ENCODE measurements around the gene SEC14L6. TPM values are rescaled to one million over a fixed set of nuclear protein-coding genes. Genes with fewer than 3 reads are reported as not detected.
A peak's percentile ranks its signal among the peaks of the same experiment; 100 is the strongest.

SEC14L6 gene
- total RNA-seq, 2 experiments from 2014 or later: not detected

GRCh38 chr22:30472994-30473720 lies 73.4 kb downstream of the SEC14L6 start:
- Mint-ChIP-seq H3K9me3 (no peaks in the 10 kb centered on the region), H3K4me3 (no peak overlapping the region)
- no peak for ATAC-seq (ENCODE audit: poor library complexity)

More at GRCh38 chr22:30472994-30473720, 73.4 kb downstream of the SEC14L6 start:
- ChIA-PET POLR2A (no interaction called here), CTCF (no interaction called here)
- peaks cover 27% of the 10 kb centered on the region for H3K27me3 Mint-ChIP-seq
- no peaks in the 10 kb centered on the region for H3K4me1 Mint-ChIP-seq (ENCODE audit: low read depth)
- Histone ChIP-seq H3K27me3 (ENCODE audit: control insufficient read depth in 1 of 2, insufficient read depth in 2 of 2, low read length in 2 of 2) (peaks cover 9 to 14% of the 10 kb centered on the region in 2 experiments), H3K36me3 (ENCODE audit: insufficient read depth, low read length) (no peaks in the 10 kb centered on the region), H3K4me3 (ENCODE audit: low read length) (no peak overlapping the region), H3K4me1 (ENCODE audit: insufficient read depth, low read length) (peaks cover 12% of the 10 kb centered on the region), H3K27ac (ENCODE audit: low read depth in 1 of 2, low read length in 2 of 2) (no peak overlapping the region), H3K9me3 (ENCODE audit: control insufficient read depth in 1 of 2, insufficient read depth in 1 of 2, low read length in 2 of 2) (no peaks in the 10 kb centered on the region)
- no peak for TF ChIP-seq CTCF (IDR thresholded peaks at IDR 0.05)
- peak in 1 of 14 experiments; percentile 20 for DNase-seq
- intact Hi-C loops (cut with DNase I, micrococcal nuclease): no loop called here
- H3K27ac Mint-ChIP-seq: no peak overlapping the region
- no peaks in the 10 kb centered on the region for H3K36me3 Mint-ChIP-seq (ENCODE audit: low read depth)

Other genes with a start within 250 kb of the SEC14L6 start
- gene TBC1D10A, start 219.8 kb downstream of the SEC14L6 start, total RNA-seq: 10 to 100 TPM; 38.9 to 41.8 TPM
- 100 to 1,000 TPM; 335 to 388 TPM for gene SF3A1, start 189.8 kb downstream of the SEC14L6 start, total RNA-seq
- 10 to 100 TPM in 1 of 2 experiments, 1 to 10 TPM in 1; 8.3 to 10.1 TPM for gene CCDC157, start 189.7 kb downstream of the SEC14L6 start, total RNA-seq
- gene RNF215, start 159.3 kb downstream of the SEC14L6 start, total RNA-seq: 1 to 10 TPM; 4.6 to 4.9 TPM
- 10 to 100 TPM; 74.6 to 79.8 TPM for gene SEC14L2, start 149.7 kb downstream of the SEC14L6 start, total RNA-seq
- gene MTFP1, start 121.0 kb downstream of the SEC14L6 start, total RNA-seq: 10 to 100 TPM; 37.2 to 38.0 TPM
- not detected for gene SEC14L3, start 74.7 kb downstream of the SEC14L6 start, total RNA-seq
- not detected for gene SEC14L4, start 41.0 kb downstream of the SEC14L6 start, total RNA-seq
- gene GAL3ST1, start 27.9 kb upstream of the SEC14L6 start, total RNA-seq: not detected
- gene PES1, start 45.2 kb upstream of the SEC14L6 start, total RNA-seq: 10 to 100 TPM; 28.4 to 30.5 TPM
- under 1 TPM; 0.52 to 0.53 TPM for gene TCN2, start 60.4 kb upstream of the SEC14L6 start, total RNA-seq
- 1 to 10 TPM; 2.1 to 2.9 TPM for gene SLC35E4, start 89.0 kb upstream of the SEC14L6 start, total RNA-seq
- 1 to 10 TPM; 5.7 to 6.2 TPM for gene DUSP18, start 121.1 kb upstream of the SEC14L6 start, total RNA-seq
- gene OSBP2, start 148.1 kb upstream of the SEC14L6 start, total RNA-seq: 1 to 10 TPM; 1.2 to 1.6 TPM